Activated T-cell treated with anti-CD3 and anti-CD28 coated beads for 1 hour (primary cell): ENCODE results near the gene BABAM2.
"Not testable (repeated sequence)": the region's sequence is repeated elsewhere in the genome, so short reads cannot be mapped to it uniquely, and the experiment has no call there.

Source experiments
- DNase-seq: peaks from one replicate; pipeline ENCODE4 v3.0.0-alpha.2; 2020; ENCODE audit warnings: low read depth

BABAM2 gene

GRCh38 chr2:28332696-28333095, 442.2 kb downstream of the BABAM2 start:
- no peak for DNase-seq

- DNase-seq = no peak
These were observed 443.3 kb downstream of the BABAM2 start for GRCh38 chr2:28333606-28334526.

DNA sequence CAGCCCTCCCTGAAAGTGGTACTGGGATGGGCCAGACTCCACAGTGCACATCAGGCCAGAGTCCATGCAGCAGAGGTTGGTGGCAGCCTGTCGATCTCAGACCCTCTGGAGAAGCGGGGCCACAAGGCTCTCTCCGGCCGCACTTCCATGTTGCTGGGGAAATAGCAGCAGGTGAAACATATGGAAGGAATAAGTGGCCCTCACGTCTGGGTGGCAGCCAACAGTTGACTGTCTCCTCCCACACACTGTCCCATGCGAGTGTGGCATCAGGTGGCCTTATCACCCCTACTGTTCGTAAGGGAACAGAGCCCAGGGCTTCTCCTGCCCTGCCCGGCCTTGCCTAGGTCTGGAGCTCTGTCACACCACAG, 444.0 kb downstream of the BABAM2 start:
- no peak for DNase-seq

- not testable (repeated sequence) for DNase-seq
These were observed 444.7 kb downstream of the BABAM2 start for GRCh38 chr2:28335265-28335664.

GRCh38 chr2:28335666-28336065, 445.1 kb downstream of the BABAM2 start:
- DNase-seq = no peak

DNA sequence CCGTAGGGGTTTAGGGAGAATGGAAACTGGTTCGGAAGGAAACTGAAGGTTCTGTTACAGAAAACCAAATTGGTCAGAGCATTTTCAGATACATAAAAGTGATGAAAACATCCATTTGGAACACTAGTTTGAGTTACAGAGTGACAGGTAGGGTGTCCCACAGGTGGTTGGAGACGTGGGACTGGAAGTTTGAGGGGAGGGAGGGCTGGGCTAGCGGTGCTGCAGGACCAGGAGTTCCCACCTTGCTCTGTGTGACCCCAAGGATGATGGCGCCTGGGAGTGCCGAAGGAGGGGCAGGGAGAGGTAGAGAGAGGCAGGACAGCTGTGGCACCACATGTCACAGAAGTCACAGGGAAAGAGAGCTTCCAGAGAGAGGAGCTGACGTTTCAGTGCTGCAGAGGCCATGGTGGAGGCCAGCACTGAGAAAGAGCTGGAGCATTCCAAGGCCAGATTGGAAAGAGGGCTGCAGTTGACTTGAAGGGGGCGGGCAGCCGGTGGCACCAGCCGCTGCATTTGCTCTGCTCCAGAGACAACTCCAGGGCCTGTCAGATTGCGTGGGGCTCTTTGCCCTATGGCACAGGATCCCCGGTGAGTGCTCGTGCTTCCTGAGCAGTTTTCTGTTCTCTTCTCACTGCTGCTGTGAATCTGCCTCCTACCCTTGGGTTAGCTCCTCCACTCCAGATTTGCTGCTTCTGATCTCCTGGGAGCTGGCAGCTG, 445.9 kb downstream of the BABAM2 start:
- DNase-seq = no peak

DNA sequence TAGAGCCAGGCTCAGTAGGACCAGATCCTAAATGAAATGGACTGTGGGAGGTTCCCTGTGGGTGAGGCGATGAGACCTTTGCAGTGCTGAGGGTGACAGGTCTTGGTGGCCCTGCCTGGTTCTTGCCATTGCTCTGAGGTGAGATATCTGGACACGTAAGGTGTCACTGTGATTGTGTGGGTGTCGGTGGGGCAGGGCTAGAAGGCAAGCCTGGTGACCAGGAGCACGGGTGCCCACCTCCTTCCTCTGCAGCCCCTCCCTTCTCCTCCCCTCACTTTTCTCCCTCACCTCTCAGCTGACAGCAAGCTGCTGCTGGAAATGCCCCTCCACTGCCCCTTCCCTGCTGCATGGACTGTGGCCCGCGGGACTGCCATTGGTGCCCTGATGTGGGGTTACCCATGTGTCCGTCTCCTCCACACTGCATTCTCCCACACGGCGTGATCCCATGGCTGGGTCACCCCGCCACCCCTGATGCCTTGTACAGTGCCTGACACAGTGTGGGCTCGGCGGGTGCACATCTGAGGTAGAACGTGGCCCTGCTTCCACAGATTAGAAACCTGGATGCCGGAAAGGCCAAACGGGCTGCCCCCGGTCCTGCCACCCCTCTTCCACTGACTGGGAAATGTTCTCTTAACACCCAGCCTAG, 446.6 kb downstream of the BABAM2 start:
- no peak for DNase-seq

- no peak for DNase-seq
These were observed 447.7 kb downstream of the BABAM2 start for GRCh38 chr2:28338046-28338817.

- DNase-seq = no peak
These were observed 448.3 kb downstream of the BABAM2 start for GRCh38 chr2:28338831-28339321.

DNA sequence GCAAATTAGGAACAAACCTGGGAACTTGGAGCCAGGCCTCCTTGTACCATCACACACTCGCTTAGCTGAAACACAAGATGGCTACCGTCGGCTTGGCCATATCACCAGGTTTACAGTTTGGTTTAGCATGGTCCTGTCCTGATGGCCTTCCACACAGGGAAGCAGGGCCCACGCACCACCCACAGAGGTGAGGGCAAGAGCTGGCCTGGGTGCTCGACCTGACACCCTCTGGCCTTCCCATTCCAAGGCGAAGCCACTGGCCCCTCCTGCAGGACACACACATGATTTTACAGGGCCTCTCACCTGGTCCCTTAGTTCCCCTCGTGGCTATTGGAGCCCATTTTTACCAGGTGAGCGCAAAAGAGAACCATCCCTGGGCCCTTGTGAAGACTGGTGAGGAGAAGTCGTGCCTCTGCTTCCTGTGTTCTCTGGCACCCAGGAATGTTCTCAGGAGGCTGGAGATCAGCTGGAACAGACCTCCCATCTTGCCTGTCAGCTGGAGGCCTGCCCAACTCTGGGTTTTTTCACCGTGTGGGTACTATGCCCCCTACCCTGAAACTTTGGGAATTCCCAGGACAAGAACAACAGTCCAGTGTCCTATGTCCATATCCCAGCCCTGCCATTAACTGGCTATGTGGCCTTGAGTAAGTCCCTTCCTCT, 449.1 kb downstream of the BABAM2 start:
- DNase-seq = no peak

- DNase-seq = no peak
These were observed 450.0 kb downstream of the BABAM2 start for GRCh38 chr2:28340312-28341202.

DNA sequence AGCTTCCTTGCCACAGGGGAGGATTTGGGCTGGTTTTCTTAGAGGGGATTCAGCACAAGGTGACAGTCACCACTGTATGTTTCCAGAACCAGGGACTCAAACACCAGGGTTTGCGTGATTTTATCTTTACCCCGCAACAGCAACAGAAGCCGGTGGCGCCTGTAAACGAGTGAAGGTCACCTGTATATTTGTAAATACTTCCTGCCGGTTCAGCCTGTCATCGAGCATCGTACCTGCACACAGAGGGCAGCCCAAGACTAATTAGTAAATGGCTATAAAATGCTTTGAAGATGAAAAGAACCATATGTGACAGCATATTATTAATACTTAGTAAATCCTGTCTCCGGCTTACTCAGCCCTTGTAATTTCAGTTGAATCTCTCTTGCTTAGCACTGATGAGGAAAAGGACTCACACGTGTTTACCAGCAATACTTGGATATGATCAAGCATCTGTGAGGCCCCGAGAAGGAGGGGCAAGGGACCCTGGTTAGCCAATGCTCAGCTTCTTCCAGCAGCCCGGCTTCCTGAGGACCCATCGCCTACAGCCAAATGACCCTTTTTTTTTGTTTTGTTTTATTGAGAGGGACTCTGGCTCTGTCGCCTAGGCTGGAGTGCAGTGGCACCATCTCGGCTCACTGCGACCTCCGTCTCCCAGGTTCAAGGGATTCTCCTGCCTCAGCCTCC, 450.8 kb downstream of the BABAM2 start:
- no peak for DNase-seq

DNA sequence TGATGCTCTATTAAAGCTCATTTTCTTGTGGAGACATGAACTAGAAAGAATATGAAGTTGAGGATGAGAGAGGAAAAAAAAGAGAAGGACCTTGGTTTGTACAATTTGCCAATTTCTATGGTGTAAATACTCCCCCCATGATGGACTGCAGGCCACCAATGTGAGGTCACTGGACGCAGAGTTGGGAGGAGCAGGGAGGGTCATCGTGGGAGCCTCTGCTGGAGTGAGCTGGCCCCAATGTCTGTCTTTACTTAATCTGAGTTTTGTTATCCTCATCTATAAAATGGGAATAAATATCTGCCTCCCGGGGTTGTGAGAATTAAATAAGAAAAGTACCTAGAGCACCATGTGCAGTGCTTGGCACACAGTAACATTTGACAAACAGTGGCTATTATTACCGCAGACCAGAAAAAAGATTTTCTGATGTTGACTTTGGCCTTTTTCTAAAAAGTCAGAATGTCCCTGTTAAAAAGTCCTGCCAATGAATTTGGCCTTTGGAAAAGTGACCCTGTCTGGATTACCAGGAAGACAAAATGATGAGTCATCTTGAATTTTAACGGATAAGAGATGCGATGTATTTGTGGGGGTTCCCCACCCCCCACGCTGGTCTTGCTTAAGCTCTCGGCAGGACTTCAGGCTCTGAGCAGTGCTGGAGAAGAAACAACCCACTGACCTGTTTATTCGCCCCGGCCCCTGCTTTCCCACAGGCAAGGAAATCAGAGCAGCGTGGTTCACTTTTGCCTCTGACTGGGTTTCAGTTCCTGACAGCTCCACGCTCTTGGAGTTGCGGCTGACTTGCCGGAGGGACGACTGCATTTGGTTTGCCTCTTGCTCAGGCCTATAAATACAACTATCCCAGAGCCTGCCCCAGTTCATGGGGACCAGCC, 451.8 kb downstream of the BABAM2 start:
- DNase-seq = no peak

DNA sequence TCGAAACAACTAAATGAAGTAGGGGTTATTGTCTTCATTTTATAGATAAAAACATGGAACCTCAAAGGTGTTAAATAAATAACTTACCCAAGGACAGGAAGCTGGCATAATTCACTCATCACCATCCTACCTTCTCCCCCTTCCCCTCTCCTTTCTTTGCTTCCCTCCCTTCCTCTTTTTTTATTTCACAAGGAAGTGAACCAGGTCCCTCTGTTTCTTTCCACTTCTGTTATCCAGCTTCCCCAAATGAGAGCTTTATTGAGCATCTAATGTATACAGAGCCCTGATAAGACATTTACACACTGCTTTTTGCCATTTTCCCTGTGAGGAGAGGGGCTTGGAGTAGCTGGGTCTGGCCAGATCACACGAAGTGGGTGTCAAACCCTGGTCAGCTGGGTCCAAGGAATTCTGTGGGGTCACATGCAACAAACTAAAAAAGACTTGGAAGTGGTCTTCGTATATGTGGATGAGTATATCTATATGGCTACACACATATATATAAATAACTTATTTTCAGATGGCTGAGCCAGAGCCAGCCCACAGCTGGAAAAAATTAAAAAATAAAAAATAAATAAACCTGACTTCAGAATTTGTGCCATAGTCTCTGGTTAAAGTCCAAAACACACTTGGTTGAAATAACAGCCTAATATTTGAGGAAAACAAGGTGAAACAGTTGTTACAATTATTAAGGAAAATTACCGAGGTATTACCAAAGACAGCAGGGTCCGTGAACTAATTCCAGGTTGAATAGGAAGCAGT, 452.8 kb downstream of the BABAM2 start:
- no peak for DNase-seq

- no peak for DNase-seq
These were observed 453.6 kb downstream of the BABAM2 start for GRCh38 chr2:28343971-28344715.

GRCh38 chr2:28344756-28345373, 454.3 kb downstream of the BABAM2 start:
- DNase-seq = no peak

- no peak for DNase-seq
These were observed 455.1 kb downstream of the BABAM2 start for GRCh38 chr2:28345619-28346018.
